HepG2 (cell line): ENCODE data around the gene NCKAP1. TPM values are rescaled to one million over a fixed set of nuclear protein-coding genes. Genes with fewer than 3 reads are reported as not detected.

Experiments used
- ARID4A ChIP-seq: sonication (generic); formaldehyde crosslinking; IDR thresholded peaks from 2 replicates; pipeline ENCODE4 v1.5.0; 2020; ENCODE audit warnings: mild to moderate bottlenecking, missing genetic modification reagents, borderline replicate concordance
- CENPT ChIP-seq: sonication (generic); formaldehyde crosslinking; IDR thresholded peaks from 2 replicates; pipeline ENCODE4 v1.8.0; 2022; ENCODE audit warnings: low read depth, mild to moderate bottlenecking, moderate library complexity, missing genetic modification reagents
- FOXM1 ChIP-seq: sonication (generic); formaldehyde crosslinking; IDR thresholded peaks from 2 replicates; pipeline ENCODE4 v1.5.0; 2020; ENCODE audit warnings: missing genetic modification reagents
- IRF2 ChIP-seq: IDR thresholded peaks from 2 replicates; pipeline ENCODE4 v1.6.1; 2018; ENCODE audit warnings: missing genetic modification reagents, missing compliant biosample characterization
- IRF9 ChIP-seq: sonication (generic); formaldehyde crosslinking; IDR thresholded peaks from 2 replicates; pipeline ENCODE4 v1.8.0; 2022; ENCODE audit warnings: missing genetic modification reagents, mild to moderate bottlenecking, borderline replicate concordance
- MYC ChIP-seq: sonication (generic); formaldehyde crosslinking; IDR thresholded peaks from 2 replicates; pipeline ENCODE4 v1.9.0; 2021; ENCODE audit warnings: missing genetic modification reagents, borderline replicate concordance
- PRPF4 ChIP-seq: fragments of 200-400 bp; formaldehyde crosslinking; IDR thresholded peaks from 2 replicates; pipeline ENCODE4 v1.6.1; 2016; ENCODE audit warnings: low read length, low read depth; ENCODE audit not compliant: poor library complexity, severe bottlenecking
- SMC3 ChIP-seq: IDR thresholded peaks from 2 replicates; pipeline ENCODE4 v1.6.1; 2011; ENCODE audit warnings: low read length, improper control_type of control experiment
- TEAD2 ChIP-seq: sonication (generic); formaldehyde crosslinking; IDR thresholded peaks from 2 replicates; pipeline ENCODE4 v1.9.0; 2021; ENCODE audit warnings: missing genetic modification reagents
- THAP9 ChIP-seq: sonication (generic); formaldehyde crosslinking; IDR thresholded peaks from 2 replicates; pipeline ENCODE4; 2020; ENCODE audit warnings: missing genetic modification reagents, mild to moderate bottlenecking, borderline replicate concordance
- U2AF2 ChIP-seq: fragments of 200-400 bp; formaldehyde crosslinking; IDR thresholded peaks from 2 replicates; pipeline ENCODE4 v1.6.1; 2017; ENCODE audit warnings: low read depth, mild to moderate bottlenecking, low read length
- ZNF326 ChIP-seq: sonication (generic); formaldehyde crosslinking; IDR thresholded peaks from 2 replicates; pipeline ENCODE4 v1.4.0; 2020; ENCODE audit warnings: missing genetic modification reagents, borderline replicate concordance
- ZNF34 ChIP-seq: sonication (generic); formaldehyde crosslinking; IDR thresholded peaks from 2 replicates; pipeline ENCODE4 v1.4.0; 2020; ENCODE audit warnings: mild to moderate bottlenecking, missing genetic modification reagents, borderline replicate concordance
- ZNF740 ChIP-seq: sonication (generic); formaldehyde crosslinking; IDR thresholded peaks from 2 replicates; pipeline ENCODE4 v1.4.0; 2020; ENCODE audit warnings: missing genetic modification reagents
- ZNF777 ChIP-seq: sonication (generic); formaldehyde crosslinking; IDR thresholded peaks from 2 replicates; pipeline ENCODE4 v1.4.0; 2020; ENCODE audit warnings: missing genetic modification reagents
- ZSCAN29 ChIP-seq: sonication (generic); formaldehyde crosslinking; conservative IDR thresholded peaks from 2 replicates; pipeline ENCODE4 v1.4.0; 2020; ENCODE audit warnings: mild to moderate bottlenecking, missing genetic modification reagents
- polyA plus RNA-seq, 8 experiments: library from polyadenylated mRNA; depleted of rRNA in 3 of 8; stranded (reverse) in 7 of 8; unstranded in 1 of 8; fragments of >200 nt; fragmentation: Illumina TruSeq in 4 of 8; extraction: Trizol in 4 of 8; gene quantifications; 2 replicates each; pipeline versions ENCODE4 v1.2.1 to v1.2.3, GENCODE V29; 2011 to 2016; ENCODE audit warnings: low read depth in 4 of 8, missing spikeins in 1 of 8, mixed read lengths in 1 of 8; ENCODE audit not compliant: insufficient read depth in 1 of 8
- total RNA-seq, 5 experiments: library from RNA; depleted of rRNA; stranded (reverse); fragments of >200 nt; fragmentation: Illumina TruSeq; extraction: Trizol; gene quantifications; 2 replicates each; pipeline ENCODE4 v1.2.3, GENCODE V29; 2016; ENCODE audit warnings: low read depth in 1 of 5

NCKAP1 gene
- total and polyA plus RNA-seq, 2 of the 13 experiments (the other 11 are each of a cell fraction or from before 2014, with no cell fraction given), result 72.1 to 96.3 TPM

GRCh38 chr2:183037074-183037552 lies 1.1 kb downstream of the NCKAP1 start (continued):
- TF ChIP-seq IRF9 (no peak), MYC (CRISPR knock-in tag) (no peak), IRF2 (CRISPR knock-in tag) (0 out of 2 replicates have a peak, but pooled peaks have one; percentile 13), ZNF777 (CRISPR knock-in tag) (no peak), U2AF2 (no peak), ZNF326 (CRISPR knock-in tag) (no peak), TEAD2 (CRISPR knock-in tag) (no peak), ZNF34 (CRISPR knock-in tag) (no peak), CENPT (no peak), SMC3 (no peak), PRPF4 (no peak), FOXM1 (no peak), ZSCAN29 (CRISPR knock-in tag) (no peak), ZNF740 (CRISPR knock-in tag) (no peak), ARID4A (CRISPR knock-in tag) (no peak), THAP9 (CRISPR knock-in tag) (no peak)
